ENCODE data around the gene NBEA. TPM values are rescaled to one million over a fixed set of nuclear protein-coding genes. Genes with fewer than 3 reads are reported as not detected.

NBEA gene
- total and polyA plus RNA-seq, 12 donors: 3.1 to 19.7 (median 14.2) TPM

GRCh38 chr13:35349673-35350278, 407.7 kb downstream of the NBEA start:
- intact Hi-C loops (cut with DNase I): no loop called here

GRCh38 chr13:35354285-35354684, 412.2 kb downstream of the NBEA start:
- no peak for DNase-seq
- Histone ChIP-seq H3K36me3 (replicated peaks in 1 of 2) (no peaks in the 10 kb centered on the region), H3K27me3 (no peaks in the 10 kb centered on the region), H3K4me3 (no peak overlapping the region), H3K9me3 (replicated peaks in 1 of 3) (peaks cover 0 to 2% (median 0%) of the 10 kb centered on the region in 3 donors), H3K4me1 (replicated peaks in 1 of 2) (peaks cover 10% of the 10 kb centered on the region in 2 donors), H3K27ac (no peak overlapping the region)
- intact Hi-C loops (cut with DNase I): no loop called here
- 88 to 91% (median 90%) methylated on average over 2 of the region's 2 CpGs for WGBS, 4 donors
- TF ChIP-seq POLR2A (IDR thresholded peaks at IDR 0.05): no peak
- no peak for TF ChIP-seq CTCF (IDR thresholded peaks at IDR 0.05)

More at GRCh38 chr13:35349673-35350278, 407.7 kb downstream of the NBEA start:
- peak overlapping the region in 1 of 5 donors; percentile 46 for H3K27ac ChIP-seq
- DNase-seq: peak in 2 of 7 donors; percentile 17 to 21
- no peaks in the 10 kb centered on the region for H3K27me3 ChIP-seq
- 40 to 45% (median 44%) methylated on average over 5 of the region's 5 CpGs for WGBS, 4 donors
- peaks cover 11 to 19% of the 10 kb centered on the region in 2 donors for H3K4me1 ChIP-seq (replicated peaks in 1 of 2)
- H3K4me3 ChIP-seq: no peak overlapping the region
- no peaks in the 10 kb centered on the region for H3K36me3 ChIP-seq (replicated peaks in 1 of 2)
- H3K9me3 ChIP-seq (replicated peaks in 1 of 3): peaks cover 0 to 6% (median 0%) of the 10 kb centered on the region in 3 donors
- TF ChIP-seq CTCF (IDR thresholded peaks at IDR 0.05) (no peak), POLR2A (IDR thresholded peaks at IDR 0.05) (no peak)

GRCh38 chr13:35354882-35355281, 412.8 kb downstream of the NBEA start:
- DNase-seq: no peak
- TF ChIP-seq POLR2A (IDR thresholded peaks at IDR 0.05) (no peak), CTCF (IDR thresholded peaks at IDR 0.05) (no peak)
- intact Hi-C loops (cut with DNase I): no loop called here
- Histone ChIP-seq H3K27ac (no peak overlapping the region), H3K4me3 (no peak overlapping the region), H3K4me1 (replicated peaks in 1 of 2) (peaks cover 4% of the 10 kb centered on the region in 2 donors), H3K9me3 (replicated peaks in 1 of 3) (no peaks in the 10 kb centered on the region), H3K36me3 (replicated peaks in 1 of 2) (no peaks in the 10 kb centered on the region), H3K27me3 (no peaks in the 10 kb centered on the region)
- 80 to 93% (median 87%) methylated on average over 1 of the region's 1 CpG for WGBS, 4 donors

- H3K4me1 ChIP-seq (replicated peaks in 1 of 2): no peaks in the 10 kb centered on the region
- no peak overlapping the region for H3K4me3 ChIP-seq
- no peaks in the 10 kb centered on the region for H3K36me3 ChIP-seq (replicated peaks in 1 of 2)
- WGBS, 4 donors: 65 to 82% (median 70%) methylated on average over 2 of the region's 2 CpGs
- H3K9me3 ChIP-seq (replicated peaks in 1 of 3): no peaks in the 10 kb centered on the region
- DNase-seq: peak in 2 of 7 donors; percentile 10 to 16
- no peak for TF ChIP-seq CTCF (IDR thresholded peaks at IDR 0.05)
- no peak for TF ChIP-seq POLR2A (IDR thresholded peaks at IDR 0.05)
- intact Hi-C loops (cut with DNase I): no loop called here
- no peaks in the 10 kb centered on the region for H3K27me3 ChIP-seq
- H3K27ac ChIP-seq: no peak overlapping the region
Observed at GRCh38 chr13:35356572-35356971, 414.5 kb downstream of the NBEA start.
